GM21515 (cell line): ENCODE data around the gene COX8C.

Source experiments
- ATAC-seq: cut with Tn5 transposase; IDR thresholded peaks from one replicate; pipeline ENCODE4 v1.9.1; 2021; ENCODE audit not compliant: unreplicated experiment

The COX8C gene, protein sequence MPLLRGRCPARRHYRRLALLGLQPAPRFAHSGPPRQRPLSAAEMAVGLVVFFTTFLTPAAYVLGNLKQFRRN

GRCh38 chr14:93346926-93347721 lies at the start of gene COX8C:
COX8C (plus strand) TSS chr14:93347182; CDS start chr14:93347269, 87 bp downstream.
- no peak for ATAC-seq

DNA sequence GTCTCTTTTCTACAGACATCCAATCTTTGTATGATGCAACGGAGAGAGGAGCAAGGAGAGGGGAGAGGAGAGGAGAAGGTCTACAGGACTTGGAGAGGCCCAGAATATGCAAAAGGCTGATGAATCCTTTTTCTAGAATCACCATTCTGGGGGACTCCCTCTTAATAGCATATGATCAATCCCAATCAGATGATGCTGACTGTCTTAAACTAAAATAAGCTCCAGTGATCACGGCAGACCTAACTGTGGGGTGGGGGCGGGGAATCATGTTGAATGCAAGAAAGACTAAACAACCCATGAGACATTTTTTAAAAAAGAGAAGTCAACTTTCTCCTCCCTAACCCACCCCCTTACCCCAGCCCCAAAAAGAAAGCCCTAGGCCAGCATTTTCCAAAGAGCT lies 47.6 kb upstream of the COX8C start:
- no peak for ATAC-seq

GRCh38 chr14:93299866-93300265 lies 47.1 kb upstream of the COX8C start:
- no peak for ATAC-seq

DNA sequence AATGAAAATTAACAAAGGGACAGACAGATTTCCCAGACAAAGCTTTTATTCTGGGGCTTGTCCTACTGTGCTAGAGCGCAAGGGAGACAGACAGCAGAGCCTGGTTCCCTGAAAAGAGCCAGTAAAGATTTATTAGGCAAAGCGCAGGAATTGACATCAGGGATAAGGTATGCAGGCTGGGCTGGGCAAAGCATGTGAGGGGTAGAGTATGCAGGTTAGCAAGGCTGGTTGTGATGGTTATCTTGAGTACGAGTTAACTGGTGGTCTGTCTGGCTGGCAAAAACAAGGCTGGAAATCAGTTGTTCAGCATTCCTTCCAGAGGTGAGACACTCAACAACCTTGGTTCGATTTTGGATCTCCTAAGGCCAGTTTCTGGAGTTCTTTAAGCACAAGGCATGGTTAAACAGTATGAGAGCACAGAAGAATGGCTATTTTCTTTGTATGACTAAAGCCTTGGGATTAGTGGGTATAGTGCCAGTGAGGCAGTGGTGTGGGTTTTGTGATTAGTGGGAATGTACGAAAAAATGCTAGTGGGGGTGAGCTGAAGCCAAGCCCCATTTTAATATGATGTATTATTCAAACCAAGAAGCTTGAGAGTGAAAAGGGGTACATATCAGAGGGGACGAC lies 45.0 kb upstream of the COX8C start:
- no peak for ATAC-seq

- no peak for ATAC-seq
Observed at GRCh38 chr14:93302688-93303581, 44.0 kb upstream of the COX8C start.

DNA sequence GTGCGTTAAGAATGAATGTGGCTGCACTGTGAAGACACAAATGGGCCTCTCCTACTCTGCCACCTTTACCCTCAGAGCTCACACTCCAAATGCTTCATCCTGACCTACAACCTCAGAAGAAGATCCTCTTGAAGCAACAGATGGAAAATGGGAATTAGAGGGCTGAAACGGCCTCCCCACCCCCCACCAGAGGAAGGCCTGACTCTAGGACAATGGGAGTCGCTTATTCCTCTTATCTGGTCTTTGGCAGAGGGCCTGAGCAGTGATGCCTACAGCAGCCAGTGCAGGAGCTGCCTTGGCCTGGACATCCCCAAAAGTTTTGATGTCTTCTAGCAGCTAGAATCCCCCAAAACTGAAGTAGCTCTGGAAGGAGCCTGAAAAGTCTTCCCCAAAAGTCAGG lies 43.3 kb upstream of the COX8C start:
- ATAC-seq, result no peak

- ATAC-seq, result no peak
Observed at GRCh38 chr14:93304771-93305170, 42.2 kb upstream of the COX8C start.

DNA sequence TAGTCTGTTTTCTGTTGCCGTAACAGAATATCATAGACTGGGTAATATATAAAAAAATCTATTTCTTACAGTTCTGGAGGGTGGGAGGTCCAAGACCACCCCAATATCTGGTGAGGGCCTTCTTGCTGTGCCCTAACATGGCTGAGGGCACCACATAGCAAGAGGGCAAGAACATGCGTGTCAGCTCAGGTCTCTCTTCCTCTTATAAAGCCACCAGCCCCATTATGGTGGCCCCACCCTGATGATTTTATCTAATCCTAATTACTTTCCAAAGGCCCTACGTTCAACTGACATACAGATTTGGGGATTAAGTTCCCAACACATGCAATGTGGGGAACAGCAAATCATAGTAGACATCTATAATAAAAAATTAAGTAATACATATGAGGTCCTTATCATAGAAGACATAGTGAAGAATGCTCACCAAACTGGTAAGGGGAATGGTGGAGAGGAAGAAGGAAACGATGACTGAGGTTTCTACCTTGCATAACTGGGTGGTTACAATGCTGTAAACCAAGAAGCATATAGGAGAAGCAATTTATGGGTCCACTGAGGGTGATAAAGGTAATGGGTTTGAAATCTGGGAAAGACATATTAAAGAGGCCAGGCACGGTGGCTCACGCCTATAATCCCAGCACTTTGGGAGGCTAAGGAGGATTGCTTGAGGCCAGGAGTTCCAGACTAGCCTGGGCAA lies 41.1 kb upstream of the COX8C start:
- ATAC-seq, result no peak

- no peak for ATAC-seq
Observed at GRCh38 chr14:93306812-93307211, 40.2 kb upstream of the COX8C start.

- ATAC-seq, result no peak
Observed at GRCh38 chr14:93308686-93309345, 38.2 kb upstream of the COX8C start.

DNA sequence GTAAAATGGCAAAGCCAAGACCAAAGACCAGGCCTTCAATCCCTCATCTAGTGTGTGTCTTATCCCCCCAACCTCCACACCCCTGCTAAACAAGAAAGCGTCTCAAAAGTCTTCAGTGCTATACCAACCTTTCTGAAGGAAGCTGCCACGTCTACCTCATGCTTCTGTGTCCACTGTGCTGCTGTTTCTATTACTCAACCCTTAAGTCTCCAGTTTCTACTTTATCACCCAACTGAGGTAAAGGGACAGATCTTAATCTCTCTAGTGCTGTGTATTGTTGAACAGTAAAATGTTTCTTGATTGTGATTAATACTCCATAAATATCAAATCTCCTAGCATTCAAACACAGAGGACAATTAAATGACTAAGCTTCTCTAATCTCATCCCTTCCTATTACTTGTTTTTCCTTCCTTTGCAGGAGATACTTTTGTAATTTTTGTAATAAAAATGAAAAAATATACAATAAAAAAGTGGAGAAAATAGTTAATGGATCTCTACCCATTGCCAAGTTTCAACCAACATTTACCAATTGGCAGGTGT lies 37.5 kb upstream of the COX8C start:
- no peak for ATAC-seq

DNA sequence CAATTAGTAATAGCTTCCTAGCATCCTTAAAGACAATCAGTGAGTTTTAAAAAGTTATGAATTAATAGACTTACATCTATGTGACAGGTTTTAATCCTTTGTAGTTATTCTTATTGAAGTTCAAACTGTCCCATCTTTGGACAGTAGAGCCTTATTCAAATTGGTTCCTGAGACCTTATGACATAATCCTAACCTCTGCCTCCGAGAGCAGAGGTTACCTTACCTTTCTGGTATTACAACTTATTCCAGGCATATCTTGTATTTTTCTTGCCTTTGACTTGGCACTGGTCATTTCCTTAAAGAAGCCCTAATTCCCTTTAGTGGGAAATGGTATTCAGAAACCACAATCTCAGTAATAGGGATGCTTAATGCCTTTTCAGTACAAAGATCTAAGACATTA lies 35.9 kb upstream of the COX8C start:
- ATAC-seq, result no peak

GRCh38 chr14:93315575-93315974 lies 31.4 kb upstream of the COX8C start:
- no peak for ATAC-seq

DNA sequence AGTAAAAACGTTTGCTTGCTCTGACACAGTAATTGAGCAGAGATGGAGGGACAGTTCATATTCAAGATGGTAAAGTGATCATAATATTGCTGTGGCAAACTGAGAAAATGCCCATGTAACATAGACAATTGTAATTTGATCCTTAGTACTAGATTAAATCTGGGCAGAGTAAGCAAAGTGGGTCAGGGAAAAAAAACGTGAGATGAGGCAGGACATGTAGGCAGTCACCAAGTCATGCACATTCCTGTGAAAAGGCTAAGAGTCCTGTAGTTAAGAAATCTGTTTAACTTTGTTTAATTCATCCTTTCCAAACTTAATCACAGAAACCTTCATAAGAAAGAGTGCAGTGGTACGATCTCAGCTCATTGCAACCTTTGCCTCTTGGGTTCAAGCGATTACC lies 30.3 kb upstream of the COX8C start:
- no peak for ATAC-seq

DNA sequence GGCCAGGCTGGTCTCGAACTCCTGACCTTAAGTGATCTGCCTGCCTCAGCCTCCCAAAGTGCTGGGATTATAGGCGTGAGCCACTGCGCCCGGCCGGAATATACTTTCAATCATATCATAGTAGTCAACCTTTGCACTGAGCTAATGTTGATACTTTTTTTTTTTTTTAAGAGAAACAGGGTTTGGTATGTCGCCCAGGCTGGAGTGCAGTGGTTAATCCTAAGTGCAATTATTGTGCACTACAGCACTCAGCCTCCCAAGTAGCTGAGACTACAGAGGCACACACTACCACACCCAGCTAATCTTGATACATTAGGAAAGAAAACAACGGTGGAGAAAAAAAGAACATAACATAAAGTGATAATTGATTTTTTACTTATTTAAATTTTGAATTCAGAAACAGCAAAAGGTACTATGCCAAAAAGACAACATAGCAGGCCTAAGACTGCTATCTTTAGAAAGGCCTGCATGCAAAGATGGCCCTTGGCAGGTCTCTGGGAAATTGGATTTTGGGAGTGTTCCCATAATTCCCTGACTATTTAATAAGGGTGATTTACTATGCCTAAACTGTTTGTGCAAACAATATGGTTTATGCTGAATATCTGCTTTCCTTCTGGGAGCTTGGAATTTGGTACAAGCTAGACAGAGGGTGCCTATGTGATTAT lies 29.6 kb upstream of the COX8C start:
- no peak for ATAC-seq

DNA sequence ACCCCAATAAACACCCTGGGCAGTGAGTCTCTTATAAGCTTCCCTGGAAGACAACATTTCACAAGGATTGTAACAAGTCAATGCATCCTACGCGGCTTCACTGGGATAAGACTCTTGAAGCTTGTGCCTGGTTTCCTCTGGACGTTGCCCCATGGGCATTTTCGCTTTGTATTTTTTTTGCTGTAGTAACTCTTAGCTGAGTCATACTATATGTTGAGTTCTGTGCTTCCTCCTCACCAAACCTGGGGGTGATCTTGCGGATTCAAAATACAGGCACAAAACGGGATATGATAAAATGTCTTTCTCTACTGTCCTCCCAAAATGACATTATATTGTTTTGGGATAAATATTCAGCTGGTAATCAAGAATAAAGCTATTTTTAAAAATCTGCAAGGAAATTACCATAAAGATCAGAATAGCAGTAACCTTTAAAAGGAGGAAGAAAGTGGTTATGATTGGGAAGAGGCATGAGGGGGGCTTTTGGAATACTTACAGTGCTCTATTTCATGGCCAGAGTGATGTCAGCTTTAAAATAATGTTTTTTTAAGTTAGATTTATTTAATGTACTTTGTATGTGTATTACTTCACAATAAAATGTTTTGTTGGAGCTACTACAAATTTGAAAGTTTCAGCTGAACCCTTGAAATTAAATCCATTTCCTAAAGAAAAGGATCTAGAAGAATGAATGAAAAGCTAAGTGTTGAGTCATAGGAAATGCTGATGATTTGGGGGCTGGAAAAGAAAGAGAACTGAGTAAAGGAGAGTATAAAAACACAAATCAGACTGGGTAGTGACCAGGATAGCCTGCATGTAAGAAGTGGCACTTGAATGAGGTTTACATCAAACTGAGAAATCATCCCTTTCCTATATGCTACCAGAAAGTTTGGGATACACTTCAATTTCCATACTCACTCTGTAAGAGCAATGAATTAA lies 28.8 kb upstream of the COX8C start:
- ATAC-seq, result no peak

GRCh38 chr14:93318927-93319326 lies 28.1 kb upstream of the COX8C start:
- no peak for ATAC-seq

DNA sequence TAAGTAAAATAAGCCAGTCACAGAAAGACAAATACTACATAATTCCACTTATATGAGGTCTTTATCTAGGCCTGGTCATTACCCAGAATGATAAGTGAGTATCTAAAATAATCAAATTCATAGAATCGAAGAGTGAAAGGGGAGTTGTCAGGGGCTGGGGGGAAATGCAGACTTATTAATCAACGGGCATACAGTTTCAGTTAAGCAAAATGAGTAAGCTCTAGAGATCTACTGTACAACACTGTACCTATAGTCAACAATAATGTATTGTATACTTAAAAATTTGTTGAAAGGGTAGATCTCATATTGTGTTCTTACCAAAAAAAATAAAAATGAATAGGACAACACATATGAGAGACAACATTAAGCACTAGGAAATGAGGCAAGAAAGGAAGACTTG lies 27.5 kb upstream of the COX8C start:
- ATAC-seq, result no peak

DNA sequence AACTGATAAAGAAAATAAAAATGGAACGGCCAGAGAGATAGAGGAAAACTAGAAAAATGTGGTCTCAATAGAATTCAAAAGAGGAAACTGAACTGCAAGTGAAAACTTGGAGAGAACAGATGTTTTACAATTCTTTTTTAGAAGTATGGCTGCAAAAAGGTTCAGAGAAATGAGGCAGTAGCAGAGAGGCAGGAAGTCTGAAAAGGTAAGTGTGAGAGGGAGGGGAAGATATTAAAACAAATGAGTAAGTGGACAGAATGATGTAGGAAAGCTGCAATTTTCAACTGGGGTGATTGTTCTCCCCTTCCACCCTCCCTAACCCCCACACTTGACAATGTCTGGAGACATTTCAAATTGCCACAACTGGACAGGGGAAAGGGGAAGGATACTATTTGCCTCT lies 27.0 kb upstream of the COX8C start:
- ATAC-seq, result no peak
